DMS79 treated with DMSO at 0.1 percent for 48 hours (cell line): ENCODE results near the gene CARS1.

Source experiments
- DNase-seq: peaks from one replicate; lab custom pipeline; 2025; lab: John Stamatoyannopoulos, UW

CARS1 gene

DNA sequence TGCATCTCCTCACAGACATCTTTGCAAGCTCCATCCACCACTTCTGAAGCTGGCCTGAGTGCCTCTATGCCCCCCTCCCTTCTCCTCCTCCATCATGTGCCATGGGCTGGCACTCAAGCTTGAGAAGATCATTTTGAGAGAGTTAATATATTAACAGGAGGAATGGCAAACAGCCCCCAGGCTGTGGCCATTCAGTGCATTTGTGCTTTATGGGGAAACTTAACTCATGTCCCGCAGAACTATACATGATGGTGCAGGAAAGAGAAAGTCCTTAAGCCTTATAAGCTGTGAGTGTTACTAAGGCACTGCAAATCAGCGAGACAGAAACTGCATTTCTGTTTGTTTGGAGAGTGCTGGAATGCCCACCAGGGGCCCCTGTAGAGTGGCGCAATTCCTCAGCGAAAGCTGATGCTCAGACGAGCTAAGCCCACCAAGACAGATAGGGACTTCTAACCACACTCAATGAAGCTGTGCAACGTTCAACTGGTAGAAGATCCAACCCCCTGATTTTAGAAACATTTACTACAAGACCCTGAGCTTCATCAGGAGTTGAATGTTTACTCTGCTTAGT is 101.2 kb downstream of the CARS1 start:
- no peak for DNase-seq

GRCh38 chr11:2954263-2954662 is 103.0 kb downstream of the CARS1 start:
- no peak for DNase-seq

DNA sequence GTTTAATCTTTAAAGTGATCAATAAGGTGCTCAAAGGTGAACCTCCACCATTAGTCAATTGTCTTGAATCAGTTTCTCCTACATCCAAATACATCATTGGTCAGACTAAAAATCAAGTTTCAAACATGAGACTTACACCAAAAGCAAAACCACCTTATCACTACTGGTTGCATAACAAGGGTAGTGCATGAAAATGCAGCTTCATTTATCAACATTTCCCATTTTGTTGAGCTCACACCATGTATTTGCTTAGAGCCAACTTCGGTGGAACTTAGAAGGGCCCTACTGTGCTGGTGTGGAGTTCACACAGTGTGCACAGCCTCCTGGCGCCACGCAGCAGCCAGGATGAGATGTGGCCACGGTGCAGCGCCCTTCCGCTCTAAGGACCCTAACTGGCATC is 104.9 kb downstream of the CARS1 start:
- no peak for DNase-seq

- DNase-seq, result no peak
These were observed 105.8 kb downstream of the CARS1 start for GRCh38 chr11:2951231-2952110.
